Activated naive CD4-positive, alpha-beta T cell treated with anti-CD3 and anti-CD28 coated beads, Interleukin-2, amount 50 U/mL, for 72 hours (primary cell): ENCODE data around the gene TMEM41B. TPM values are rescaled to one million over a fixed set of nuclear protein-coding genes. Genes with fewer than 3 reads are reported as not detected.
"Not testable (repeated sequence)": the region's sequence is repeated elsewhere in the genome, so short reads cannot be mapped to it uniquely, and the experiment has no call there.

Experiments
- ATAC-seq, 2 donors: fragments of 150-1000 bp; cut with Tn5 transposase; 2 replicates each; pipeline ENCODE4 v1.10.0; 2021; ENCODE audit warnings: mild to moderate bottlenecking in 2 of 2, moderate library complexity in 2 of 2
- DNase-seq, 2 donors: peaks; one replicate each; pipeline ENCODE4 v3.0.0; 2021 to 2022; ENCODE audit warnings: low spot score in 2 of 2
- H3K27ac Mint-ChIP-seq, 2 donors: one replicate each; pipeline ENCODE4 v1.8.0; 2022; ENCODE audit warnings: mild to moderate bottlenecking in 2 of 2, mixed read lengths in 2 of 2
- H3K36me3 Mint-ChIP-seq, 2 donors: one replicate each; pipeline ENCODE4 v1.8.0; 2022; ENCODE audit warnings: mixed read lengths in 2 of 2
- H3K9me3 Mint-ChIP-seq, 2 donors: one replicate each; pipeline ENCODE4 v1.8.0; 2022; ENCODE audit warnings: mixed read lengths in 2 of 2
- total RNA-seq, 2 donors: library from RNA; stranded (reverse); gene quantifications; one replicate each; pipeline ENCODE4 v1.2.3, GENCODE V29; 2022

Gene TMEM41B
- total RNA-seq, 2 donors from 2014 or later: 30.5 to 41.1 TPM

GRCh38 chr11:9250139-9250582 lies 64.2 kb downstream of the TMEM41B start:
- Mint-ChIP-seq H3K9me3 (no peaks in the 10 kb centered on the region), H3K36me3 (no peaks in the 10 kb centered on the region), H3K27ac (peak overlapping the region; percentile 16 to 44)
- ATAC-seq: peak; percentile 80 to 90
- peak in 1 of 2 donors; percentile 28 for DNase-seq

GRCh38 chr11:9249252-9249651 lies 65.1 kb downstream of the TMEM41B start:
- DNase-seq (no peak), ATAC-seq (no peak)
- no peaks in the 10 kb centered on the region for H3K36me3 Mint-ChIP-seq
- H3K9me3 Mint-ChIP-seq: no peaks in the 10 kb centered on the region
- H3K27ac Mint-ChIP-seq: no peak overlapping the region

GRCh38 chr11:9247863-9248262 lies 66.5 kb downstream of the TMEM41B start:
- no peaks in the 10 kb centered on the region for H3K36me3 Mint-ChIP-seq
- ATAC-seq (no peak), DNase-seq (no peak)
- H3K9me3 Mint-ChIP-seq: no peaks in the 10 kb centered on the region
- H3K27ac Mint-ChIP-seq: no peak overlapping the region

GRCh38 chr11:9236242-9236641 lies 78.2 kb downstream of the TMEM41B start:
- peaks cover 0 to 19% of the 10 kb centered on the region in 2 donors for H3K36me3 Mint-ChIP-seq
- H3K27ac Mint-ChIP-seq, ATAC-seq, H3K9me3 Mint-ChIP-seq, DNase-seq: not testable (repeated sequence)

- H3K27ac Mint-ChIP-seq: no peak overlapping the region
- DNase-seq (no peak), ATAC-seq (no peak)
- H3K9me3 Mint-ChIP-seq: no peaks in the 10 kb centered on the region
- peaks cover 0 to 19% of the 10 kb centered on the region in 2 donors for H3K36me3 Mint-ChIP-seq
Observed at GRCh38 chr11:9232482-9232881, 81.9 kb downstream of the TMEM41B start.

GRCh38 chr11:9231848-9232177 lies 82.6 kb downstream of the TMEM41B start:
- Mint-ChIP-seq H3K27ac (peak overlapping the region in 1 of 2 donors; percentile 36), H3K36me3 (peaks cover 0 to 19% of the 10 kb centered on the region in 2 donors), H3K9me3 (no peaks in the 10 kb centered on the region)
- ATAC-seq: peak; percentile 62 to 70
- DNase-seq: no peak

Other genes starting within 250 kb of the TMEM41B start
- gene SCUBE2, start 223.0 kb downstream of the TMEM41B start, total RNA-seq: under 1 TPM; 0.61 to 0.70 TPM
- gene DENND5A, start 49.2 kb downstream of the TMEM41B start, total RNA-seq: 10 to 100 TPM; 66.4 to 94.0 TPM
- gene IPO7, start 70.1 kb upstream of the TMEM41B start, total RNA-seq: 100 to 1,000 TPM; 146 to 147 TPM
- gene ZNF143, start 146.4 kb upstream of the TMEM41B start, total RNA-seq: 10 to 100 TPM; 25.4 to 80.9 TPM